Right lobe of liver (tissue), 4 donors: ENCODE results near the gene DUSP22.

Source experiments
- POLR2A ChIP-seq: fragments of 450-650 bp; IDR thresholded peaks from one replicate; pipeline ENCODE4 v1.6.1; 2017; ENCODE audit warnings: antibody characterized with exemption, mild to moderate bottlenecking
- TF ChIP-seq, protein P1 (sequence below), 4 donors: fragments of 200-600 bp in 3 of 4; fragments of 450-650 bp in 1 of 4; IDR thresholded peaks; one replicate each; pipeline versions ENCODE4 v1.5.1 to v1.8.0; 2016 to 2022; ENCODE audit warnings: antibody characterized with exemption in 4 of 4, mild to moderate bottlenecking in 2 of 4
- donor health status: DM: no; HTN: no; CAD: no.
- donor health status: DM: no; HTN: no; CAD: no.
- donor health status: DM: no; HTN: yes; CAD: no.

DNA sequence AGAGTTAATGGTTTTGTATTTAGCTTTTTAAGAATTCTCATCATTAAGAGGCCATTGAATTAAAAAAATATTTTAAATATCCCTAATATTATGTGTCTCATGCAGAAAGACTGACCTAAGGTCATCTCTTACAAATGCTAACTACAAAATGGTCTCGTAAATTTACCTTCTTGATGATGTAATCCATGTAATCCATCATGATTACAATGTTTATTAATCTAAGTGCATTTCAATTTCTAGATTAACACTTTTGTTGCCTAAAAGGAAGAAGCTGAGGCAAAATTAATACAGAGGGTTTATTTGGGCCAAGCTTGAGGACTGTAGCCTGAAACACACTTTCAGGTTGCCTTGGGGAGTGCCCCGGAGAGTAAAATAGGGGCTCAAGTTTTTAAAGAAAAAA, 18.4 kb downstream of the DUSP22 start:
- no peak for TF ChIP-seq POLR2A
- TF ChIP-seq, protein P1, sequence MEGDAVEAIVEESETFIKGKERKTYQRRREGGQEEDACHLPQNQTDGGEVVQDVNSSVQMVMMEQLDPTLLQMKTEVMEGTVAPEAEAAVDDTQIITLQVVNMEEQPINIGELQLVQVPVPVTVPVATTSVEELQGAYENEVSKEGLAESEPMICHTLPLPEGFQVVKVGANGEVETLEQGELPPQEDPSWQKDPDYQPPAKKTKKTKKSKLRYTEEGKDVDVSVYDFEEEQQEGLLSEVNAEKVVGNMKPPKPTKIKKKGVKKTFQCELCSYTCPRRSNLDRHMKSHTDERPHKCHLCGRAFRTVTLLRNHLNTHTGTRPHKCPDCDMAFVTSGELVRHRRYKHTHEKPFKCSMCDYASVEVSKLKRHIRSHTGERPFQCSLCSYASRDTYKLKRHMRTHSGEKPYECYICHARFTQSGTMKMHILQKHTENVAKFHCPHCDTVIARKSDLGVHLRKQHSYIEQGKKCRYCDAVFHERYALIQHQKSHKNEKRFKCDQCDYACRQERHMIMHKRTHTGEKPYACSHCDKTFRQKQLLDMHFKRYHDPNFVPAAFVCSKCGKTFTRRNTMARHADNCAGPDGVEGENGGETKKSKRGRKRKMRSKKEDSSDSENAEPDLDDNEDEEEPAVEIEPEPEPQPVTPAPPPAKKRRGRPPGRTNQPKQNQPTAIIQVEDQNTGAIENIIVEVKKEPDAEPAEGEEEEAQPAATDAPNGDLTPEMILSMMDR (IDR thresholded peaks at IDR 0.05): no peak
